NCI-H1436 treated with DMSO at 0.1 percent for 48 hours (cell line): ENCODE data around the gene UGT1A6.
"Not testable (repeated sequence)": the region's sequence is repeated elsewhere in the genome, so short reads cannot be mapped to it uniquely, and the experiment has no call there.

Source experiments
- DNase-seq: peaks from one replicate; lab custom pipeline; 2025; lab: John Stamatoyannopoulos, UW

The UGT1A6 gene

DNA sequence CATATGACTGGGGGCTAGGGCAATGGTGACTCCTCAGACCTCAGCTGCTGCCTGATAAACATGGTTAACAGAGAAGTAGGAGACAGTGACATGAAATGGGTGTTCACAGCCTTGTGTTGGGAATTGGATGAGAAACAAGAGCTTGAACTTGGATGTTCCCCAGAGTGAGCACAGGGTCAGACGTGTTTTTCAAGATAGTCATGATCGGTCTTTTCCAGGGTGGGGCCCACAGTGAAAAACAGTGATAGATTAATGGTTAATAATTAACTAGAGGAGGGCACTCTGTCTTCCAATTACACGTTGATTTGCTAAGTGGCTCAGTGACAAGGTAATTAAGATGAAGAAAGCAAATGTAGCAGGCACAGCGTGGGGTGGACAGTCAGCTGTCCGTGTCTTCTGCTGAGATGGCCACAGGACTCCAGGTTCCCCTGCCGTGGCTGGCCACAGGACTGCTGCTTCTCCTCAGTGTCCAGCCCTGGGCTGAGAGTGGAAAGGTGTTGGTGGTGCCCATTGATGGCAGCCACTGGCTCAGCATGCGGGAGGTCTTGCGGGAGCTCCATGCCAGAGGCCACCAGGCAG lies 36.1 kb downstream of the UGT1A6 start, which contains the start of gene UGT1A3:
Gene UGT1A3, plus strand, starts transcription at position 320 of the 579 bp plus-strand sequence. Its CDS starts 85 bp downstream, at position 405.
- no peak for DNase-seq

GRCh38 chr2:233736868-233737653 lies 44.4 kb downstream of the UGT1A6 start:
- DNase-seq: not testable (repeated sequence)

- DNase-seq: no peak
These were observed 48.2 kb downstream of the UGT1A6 start for GRCh38 chr2:233740870-233741269.

DNA sequence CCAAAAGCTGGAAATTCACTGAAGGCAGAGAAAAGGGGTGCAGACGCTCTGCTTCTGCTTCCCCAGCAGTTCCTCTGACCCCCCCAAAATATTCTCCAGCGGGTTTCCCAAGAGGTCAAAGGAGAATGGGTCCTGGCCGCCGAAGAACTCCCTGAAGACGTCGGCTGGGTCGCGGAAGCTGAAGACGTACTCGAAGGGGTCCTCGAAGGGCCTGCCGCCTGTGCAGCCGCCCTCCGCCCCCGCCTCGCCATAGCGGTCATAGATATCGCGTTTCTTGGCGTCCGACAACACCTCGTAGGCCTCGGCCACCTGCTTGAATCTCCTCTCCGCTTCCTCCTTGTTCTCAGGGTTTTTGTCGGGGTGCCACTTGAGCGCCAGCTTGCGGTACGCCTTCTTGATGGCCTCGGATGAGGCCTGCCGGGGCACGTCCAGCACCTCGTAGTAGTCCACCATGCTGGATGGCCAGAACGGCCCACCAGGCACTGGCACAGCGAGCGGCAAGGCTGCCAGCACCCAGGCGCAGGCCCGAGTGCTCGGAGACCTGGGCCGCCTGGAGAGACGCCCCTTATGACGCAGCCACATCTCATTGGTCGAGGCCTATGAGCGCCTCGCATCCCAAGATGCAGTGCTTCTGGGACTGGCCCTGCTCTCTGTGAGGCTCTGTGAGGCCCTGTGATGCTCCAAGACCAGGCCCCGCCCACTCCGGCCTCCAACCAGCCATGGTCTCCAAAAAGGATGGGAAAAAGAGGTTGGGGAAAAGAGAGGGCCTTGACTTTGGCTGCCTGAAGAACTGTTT lies 51.0 kb downstream of the UGT1A6 start:
- no peak for DNase-seq

GRCh38 chr2:233745073-233745755 lies 52.5 kb downstream of the UGT1A6 start:
- DNase-seq: no peak

- not testable (repeated sequence) for DNase-seq
These were observed 53.1 kb downstream of the UGT1A6 start for GRCh38 chr2:233745838-233746237.

DNA sequence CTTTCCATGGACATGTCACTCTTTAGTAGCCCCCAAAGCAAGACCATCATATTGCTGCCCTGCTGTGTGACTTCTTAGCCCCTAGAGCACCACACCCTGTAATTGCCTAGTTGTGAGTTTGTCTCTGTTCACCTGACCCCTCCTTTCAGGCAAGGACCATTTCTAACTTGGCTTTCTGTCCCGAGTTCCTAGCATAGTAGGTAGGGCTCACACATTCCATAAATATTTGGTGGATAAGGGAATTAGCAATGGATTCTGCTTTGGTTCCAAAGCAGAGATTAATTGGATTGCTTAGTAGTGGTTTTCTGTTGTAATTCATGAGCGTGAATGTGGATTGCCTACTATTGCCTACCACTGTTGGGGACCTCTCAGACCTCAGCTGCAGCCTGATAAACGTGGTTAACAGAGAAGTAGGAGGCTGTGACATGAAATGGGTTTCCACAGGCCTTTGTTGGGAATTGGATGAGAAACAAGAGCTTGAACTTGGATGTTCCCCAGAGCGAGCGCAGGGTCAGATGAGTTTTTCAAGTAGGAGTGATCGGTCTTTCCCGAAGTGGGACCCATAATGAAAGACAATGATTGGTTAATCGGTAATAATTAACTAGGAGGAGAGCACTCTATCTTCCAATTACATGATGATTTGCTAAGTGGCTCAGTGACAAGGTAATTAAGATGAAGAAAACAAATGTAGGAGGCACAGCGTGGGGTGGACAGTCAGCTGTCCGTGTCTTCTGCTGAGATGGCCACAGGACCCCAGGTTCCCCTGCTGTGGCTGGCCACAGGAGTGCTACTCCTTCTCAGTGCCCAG lies 54.0 kb downstream of the UGT1A6 start:
- no peak for DNase-seq

- no peak for DNase-seq
These were observed 54.5 kb downstream of the UGT1A6 start for GRCh38 chr2:233747283-233747544.

DNA sequence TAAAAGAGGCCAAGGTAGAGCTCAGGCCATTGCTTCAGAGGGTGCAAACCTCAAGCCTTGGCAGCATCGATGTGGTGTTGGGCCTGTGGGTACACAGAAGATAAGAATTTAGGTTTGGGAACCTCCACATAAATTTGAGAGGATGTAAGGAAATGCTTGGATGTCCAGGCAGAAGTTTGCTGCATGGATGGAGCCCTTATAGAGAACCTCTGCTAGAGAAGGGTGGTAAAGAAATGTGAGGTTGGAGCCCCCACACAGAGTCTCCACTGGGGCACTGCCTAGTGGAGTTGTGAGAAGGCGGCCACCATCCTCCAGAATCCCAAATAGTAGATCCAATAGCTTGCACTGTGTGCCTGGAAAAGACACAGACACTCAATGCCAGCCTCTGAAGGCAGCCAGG lies 58.0 kb downstream of the UGT1A6 start:
- DNase-seq: not testable (repeated sequence)

GRCh38 chr2:233751212-233752009 lies 58.7 kb downstream of the UGT1A6 start:
- not testable (repeated sequence) for DNase-seq

DNA sequence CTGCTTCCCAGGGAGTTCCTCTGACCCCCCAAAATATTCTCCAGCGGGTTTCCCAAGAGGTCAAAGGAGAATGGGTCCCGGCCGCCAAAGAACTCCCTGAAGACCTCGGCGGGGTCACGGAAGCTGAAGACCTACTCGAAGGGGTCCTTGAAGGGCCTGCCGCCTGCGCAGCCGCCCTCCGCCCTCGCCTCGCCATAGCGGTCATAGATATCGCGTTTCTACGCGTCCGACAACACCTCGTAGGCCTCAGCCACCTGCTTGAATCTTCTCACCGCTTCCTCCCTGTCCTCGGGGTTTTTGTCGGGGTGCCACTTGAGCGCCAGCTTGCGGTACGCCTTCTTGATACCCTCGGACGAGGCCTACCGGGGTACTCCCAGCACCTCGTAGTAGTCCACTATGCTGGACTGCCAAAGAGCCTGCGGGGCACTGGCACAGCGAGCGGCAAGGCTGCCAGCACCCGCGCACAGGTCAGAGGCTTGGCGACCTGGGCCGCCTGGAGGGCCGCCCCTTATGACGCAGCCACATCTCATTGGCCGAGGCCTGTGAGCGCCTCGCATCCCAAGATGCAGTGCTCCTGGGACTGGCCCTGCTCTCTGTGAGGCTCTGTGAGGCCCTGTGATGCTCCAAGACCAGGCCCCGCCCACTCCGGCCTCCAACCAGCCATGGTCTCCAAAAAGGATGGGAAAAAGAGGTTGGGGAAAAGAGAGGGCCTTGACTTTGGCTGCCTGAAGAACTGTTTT lies 62.4 kb downstream of the UGT1A6 start:
- DNase-seq: no peak

- DNase-seq: no peak
These were observed 63.9 kb downstream of the UGT1A6 start for GRCh38 chr2:233756429-233757081.

DNA sequence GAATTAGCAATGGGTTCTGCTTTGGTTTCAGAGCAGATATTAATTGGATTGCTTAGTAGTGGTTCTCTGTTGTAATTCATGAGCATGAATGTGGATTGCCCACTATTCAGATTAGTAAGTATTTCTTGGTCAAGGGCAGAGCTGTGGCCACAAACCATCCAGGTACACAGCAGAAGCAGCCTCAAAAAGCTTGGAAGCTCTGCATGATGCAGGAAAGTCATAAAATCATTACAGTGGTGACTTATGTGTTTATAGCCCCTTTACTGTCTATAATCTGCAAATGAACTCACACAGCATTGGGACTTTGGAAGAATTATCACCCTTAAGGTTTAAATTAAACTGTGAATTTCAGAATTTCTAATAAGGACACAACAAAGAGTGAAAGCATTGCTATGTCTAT lies 65.5 kb downstream of the UGT1A6 start:
- no peak for DNase-seq

DNA sequence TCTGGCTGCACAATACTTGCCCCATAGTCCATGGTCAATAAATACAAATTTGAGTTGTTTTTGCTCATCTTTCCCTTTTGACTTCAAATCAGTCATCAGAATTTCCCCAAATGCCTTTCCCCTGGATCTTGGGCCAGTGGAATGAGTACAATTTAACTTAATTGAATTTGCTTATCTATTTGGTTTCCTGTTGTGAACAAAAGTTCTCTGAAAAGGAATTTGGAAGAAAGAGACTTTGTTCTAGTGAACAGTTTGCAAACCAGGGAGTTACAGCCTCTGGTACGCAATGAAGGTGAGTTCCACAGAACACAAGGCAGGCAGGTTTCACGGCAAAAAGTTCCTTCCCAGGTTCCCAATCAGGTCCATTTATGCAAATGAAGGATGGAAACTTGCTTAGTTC lies 66.2 kb downstream of the UGT1A6 start:
- no peak for DNase-seq

DNA sequence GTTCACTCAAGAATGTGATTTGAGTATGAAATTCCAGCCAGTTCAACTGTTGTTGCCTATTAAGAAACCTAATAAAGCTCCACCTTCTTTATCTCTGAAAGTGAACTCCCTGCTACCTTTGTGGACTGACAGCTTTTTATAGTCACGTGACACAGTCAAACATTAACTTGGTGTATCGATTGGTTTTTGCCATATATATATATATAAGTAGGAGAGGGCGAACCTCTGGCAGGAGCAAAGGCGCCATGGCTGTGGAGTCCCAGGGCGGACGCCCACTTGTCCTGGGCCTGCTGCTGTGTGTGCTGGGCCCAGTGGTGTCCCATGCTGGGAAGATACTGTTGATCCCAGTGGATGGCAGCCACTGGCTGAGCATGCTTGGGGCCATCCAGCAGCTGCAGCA lies 67.4 kb downstream of the UGT1A6 start, which contains the start of gene UGT1A1:
Gene UGT1A1, plus strand, starts transcription at position 228 of the 400 bp plus-strand sequence. Its CDS starts 18 bp downstream, at position 246.
- no peak for DNase-seq

DNA sequence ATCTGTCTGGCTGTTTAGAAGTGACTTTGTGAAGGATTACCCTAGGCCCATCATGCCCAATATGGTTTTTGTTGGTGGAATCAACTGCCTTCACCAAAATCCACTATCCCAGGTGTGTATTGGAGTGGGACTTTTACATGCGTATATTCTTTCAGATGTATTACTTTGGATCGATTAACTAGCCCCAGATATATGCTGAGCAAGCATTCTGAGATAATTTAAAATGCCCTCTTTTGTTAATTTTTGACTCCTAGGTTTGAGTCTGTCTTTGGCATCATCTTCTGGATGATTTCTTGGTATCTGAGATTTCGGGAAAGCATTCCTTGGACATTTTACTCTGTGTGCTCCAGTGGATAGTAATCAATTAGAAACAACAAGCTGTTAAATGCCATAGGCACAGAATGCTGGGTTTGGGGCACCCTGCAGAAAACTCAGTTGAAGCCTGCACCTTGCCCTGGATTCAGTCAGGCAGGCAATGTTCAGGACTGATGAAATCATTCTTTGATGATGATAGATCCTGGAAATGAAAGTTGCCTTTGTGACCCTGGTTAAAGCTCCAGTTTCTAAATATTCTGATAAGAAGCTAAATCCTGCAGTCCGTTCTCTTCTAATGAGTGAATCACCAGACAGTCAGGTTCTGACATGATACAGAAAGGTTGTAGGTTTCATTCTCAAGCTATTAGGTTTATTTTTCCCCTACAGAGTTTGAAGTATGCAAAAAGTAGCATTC lies 68.5 kb downstream of the UGT1A6 start:
- no peak for DNase-seq

DNA sequence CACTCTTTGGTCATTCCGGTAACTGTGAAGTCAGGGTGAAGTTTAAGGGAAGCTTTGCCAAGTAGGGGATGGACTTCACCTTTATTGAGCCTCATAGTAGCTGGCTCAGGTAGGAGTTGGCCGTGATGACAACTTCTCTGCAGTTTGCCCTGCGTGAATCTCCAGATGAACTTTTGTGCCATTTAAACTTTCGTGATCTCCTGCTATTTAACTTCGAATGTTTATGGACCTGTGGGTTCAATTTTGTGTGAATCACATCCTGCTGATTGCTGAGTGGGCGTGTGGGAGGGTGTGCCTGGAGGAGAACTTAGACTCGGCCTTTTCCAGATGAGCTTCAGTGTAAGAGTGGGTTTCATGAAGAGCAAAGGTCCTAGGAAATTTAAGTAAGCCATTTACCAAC lies 71.6 kb downstream of the UGT1A6 start:
- no peak for DNase-seq

DNA sequence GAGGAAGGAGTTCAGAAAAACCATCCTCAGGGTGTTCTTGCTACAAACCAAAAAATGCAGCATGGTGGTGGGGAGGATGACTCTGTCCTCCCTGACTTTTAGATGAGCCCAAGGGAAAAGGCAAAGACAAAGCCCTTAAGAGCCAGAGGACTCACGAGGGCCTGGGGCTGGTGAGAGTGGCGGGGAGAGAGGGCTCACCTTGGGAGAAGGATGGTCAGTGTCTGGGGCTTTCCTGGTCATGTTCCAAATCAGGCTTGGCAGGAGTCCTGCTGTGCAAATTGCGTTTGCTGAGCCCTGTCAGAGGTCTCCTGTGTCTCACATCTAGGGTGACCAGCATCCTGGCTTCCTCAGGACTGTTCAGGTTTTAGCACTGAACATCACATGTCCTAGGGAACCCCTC lies 72.1 kb downstream of the UGT1A6 start:
- DNase-seq: no peak

- DNase-seq: no peak
These were observed 73.7 kb downstream of the UGT1A6 start for GRCh38 chr2:233766416-233766815.
